Measurements from ENCODE around the gene ROPN1L.
A peak's percentile ranks its signal among the peaks of the same experiment; 100 is the strongest.
"Not testable (repeated sequence)": the region's sequence is repeated elsewhere in the genome, so short reads cannot be mapped to it uniquely, and the experiment has no call there.

Gene ROPN1L
- 0 to 0.98 (median 0) reads per million in 4 experiments for total RNA-seq

GRCh38 chr5:10441083-10441991, at the start of gene ROPN1L:
Gene ROPN1L, plus strand, starts transcription at chr5:10441879. Its CDS starts 289 bp downstream, at chr5:10442168.
- DNase-seq, result peak; percentile 69

GRCh38 chr5:10392567-10393328, 48.9 kb upstream of the ROPN1L start:
- not testable (repeated sequence) for DNase-seq

GRCh38 chr5:10393491-10393890, 48.2 kb upstream of the ROPN1L start:
- DNase-seq, result no peak

GRCh38 chr5:10396552-10396951, 45.1 kb upstream of the ROPN1L start:
- DNase-seq, result no peak

- DNase-seq, result no peak
Measured at GRCh38 chr5:10399839-10400238, 41.8 kb upstream of the ROPN1L start.

GRCh38 chr5:10400411-10400810, 41.3 kb upstream of the ROPN1L start:
- no peak for DNase-seq

- DNase-seq, result no peak
Measured at GRCh38 chr5:10400831-10401230, 40.8 kb upstream of the ROPN1L start.

- DNase-seq, result no peak
Measured at GRCh38 chr5:10401498-10401897, 40.2 kb upstream of the ROPN1L start.

GRCh38 chr5:10403829-10404228, 37.9 kb upstream of the ROPN1L start:
- DNase-seq, result no peak

GRCh38 chr5:10406651-10407050, 35.0 kb upstream of the ROPN1L start:
- DNase-seq, result no peak

- no peak for DNase-seq
Measured at GRCh38 chr5:10409504-10409903, 32.2 kb upstream of the ROPN1L start.

GRCh38 chr5:10410662-10411061, 31.0 kb upstream of the ROPN1L start:
- no peak for DNase-seq

- no peak for DNase-seq
Measured at GRCh38 chr5:10411336-10411735, 30.3 kb upstream of the ROPN1L start.

- DNase-seq, result no peak
Measured at GRCh38 chr5:10416868-10417267, 24.8 kb upstream of the ROPN1L start.

- DNase-seq, result no peak
Measured at GRCh38 chr5:10418654-10419345, 22.9 kb upstream of the ROPN1L start.

- DNase-seq, result no peak
Measured at GRCh38 chr5:10420468-10420867, 21.2 kb upstream of the ROPN1L start.

- DNase-seq, result no peak
Measured at GRCh38 chr5:10420932-10421331, 20.7 kb upstream of the ROPN1L start.

- DNase-seq, result peak; percentile 1
Measured at GRCh38 chr5:10421896-10422691, 19.6 kb upstream of the ROPN1L start.

- DNase-seq, result no peak
Measured at GRCh38 chr5:10423022-10423421, 18.7 kb upstream of the ROPN1L start.

GRCh38 chr5:10424124-10424731, 17.5 kb upstream of the ROPN1L start:
- DNase-seq, result no peak

- no peak for DNase-seq
Measured at GRCh38 chr5:10427201-10427600, 14.5 kb upstream of the ROPN1L start.

GRCh38 chr5:10427978-10428377, 13.7 kb upstream of the ROPN1L start:
- DNase-seq, result no peak
